Sigmoid colon (tissue), 7 donors: ENCODE measurements around the gene OPA3. TPM values are rescaled to one million over a fixed set of nuclear protein-coding genes. Genes with fewer than 3 reads are reported as not detected.
A peak's percentile ranks its signal among the peaks of the same experiment; 100 is the strongest.

Source experiments
- DNase-seq: peaks from one replicate; pipeline ENCODE4 v3.0.0-alpha.2; 2019
- H3K27ac ChIP-seq, 4 donors: fragments of 200-600 bp; sonication (generic); one replicate each; pipeline ENCODE4 v1.5.1; 2016 to 2019; ENCODE audit warnings: mild to moderate bottlenecking in 1 of 4
- H3K27me3 ChIP-seq, 3 donors: fragments of 200-600 bp; sonication (generic); one replicate each; pipeline ENCODE4 v1.5.1; 2019; ENCODE audit warnings: mild to moderate bottlenecking in 1 of 3
- H3K36me3 ChIP-seq, 4 donors: fragments of 200-600 bp; sonication (generic); one replicate each; pipeline ENCODE4 v1.5.1; 2016 to 2019
- H3K4me1 ChIP-seq, 4 donors: fragments of 200-600 bp; sonication (generic); one replicate each; pipeline ENCODE4 v1.5.1; 2017 to 2019
- H3K4me3 ChIP-seq, 4 donors: fragments of 200-600 bp; sonication (generic); one replicate each; pipeline ENCODE4 v1.5.1; 2017 to 2019; ENCODE audit warnings: mild to moderate bottlenecking in 2 of 4, moderate library complexity in 1 of 4
- H3K9me3 ChIP-seq, 4 donors: fragments of 200-600 bp in 3 of 4; sonication (generic) in 3 of 4; one replicate each; pipeline versions ENCODE4 v1.5.1 to v1.6.1; 2013 to 2019
- CTCF ChIP-seq, 4 experiments: fragments of 450-650 bp in 3 of 4; fragments of 200-600 bp in 1 of 4; IDR thresholded peaks; one replicate each; pipeline ENCODE4 v1.5.1; 2016 to 2019; ENCODE audit warnings: antibody characterized with exemption in 4 of 4, mild to moderate bottlenecking in 3 of 4, moderate library complexity in 2 of 4
- EP300 ChIP-seq, 4 donors: sonication (generic); formaldehyde crosslinking; IDR thresholded peaks; one replicate each; pipeline ENCODE4 v1.6.1; 2017; ENCODE audit warnings: antibody characterized with exemption in 4 of 4
- POLR2A ChIP-seq, 2 donors: fragments of 450-650 bp; IDR thresholded peaks; one replicate each; pipeline ENCODE4 v1.6.1; 2016; ENCODE audit warnings: antibody characterized with exemption in 2 of 2, mild to moderate bottlenecking in 2 of 2, moderate library complexity in 2 of 2
- POLR2AphosphoS5 ChIP-seq, 4 donors: sonication (generic); formaldehyde crosslinking; IDR thresholded peaks; one replicate each; pipeline ENCODE4 v1.6.1; 2017; ENCODE audit warnings: antibody characterized with exemption in 4 of 4
- WGBS, 2 donors: extraction: QIAGEN DNeasy Blood & Tissue Kit; methylation state at CpG; one replicate each; pipeline ENCODE4 v1.1.7; 2013; 5-methylcytosine and 5-hydroxymethylcytosine counted together
- intact Hi-C: fragments of 100-400 bp; cut with DNase I; formaldehyde crosslinking; loops from one replicate; pipeline ENCODE4 v1.15.1; 2023
- polyA plus RNA-seq, 3 donors: library from polyadenylated mRNA; stranded (reverse); fragments of 200-250 nt; gene quantifications; one replicate each; pipeline ENCODE4 v1.2.3, GENCODE V29; 2013
- total RNA-seq, 4 donors: library from RNA; depleted of rRNA; stranded (reverse); fragments of >200 nt; gene quantifications; one replicate each; pipeline ENCODE4 v1.1.0, GENCODE V29; 2016
- donor health status: healthy with polysubstance abuse.
- donor health status: Bipolar disorder and iron deficiency.
- donor health status: healthy.

Gene OPA3
- total and polyA plus RNA-seq, 7 donors, result 3.0 to 11.3 (median 7.2) TPM

DNA sequence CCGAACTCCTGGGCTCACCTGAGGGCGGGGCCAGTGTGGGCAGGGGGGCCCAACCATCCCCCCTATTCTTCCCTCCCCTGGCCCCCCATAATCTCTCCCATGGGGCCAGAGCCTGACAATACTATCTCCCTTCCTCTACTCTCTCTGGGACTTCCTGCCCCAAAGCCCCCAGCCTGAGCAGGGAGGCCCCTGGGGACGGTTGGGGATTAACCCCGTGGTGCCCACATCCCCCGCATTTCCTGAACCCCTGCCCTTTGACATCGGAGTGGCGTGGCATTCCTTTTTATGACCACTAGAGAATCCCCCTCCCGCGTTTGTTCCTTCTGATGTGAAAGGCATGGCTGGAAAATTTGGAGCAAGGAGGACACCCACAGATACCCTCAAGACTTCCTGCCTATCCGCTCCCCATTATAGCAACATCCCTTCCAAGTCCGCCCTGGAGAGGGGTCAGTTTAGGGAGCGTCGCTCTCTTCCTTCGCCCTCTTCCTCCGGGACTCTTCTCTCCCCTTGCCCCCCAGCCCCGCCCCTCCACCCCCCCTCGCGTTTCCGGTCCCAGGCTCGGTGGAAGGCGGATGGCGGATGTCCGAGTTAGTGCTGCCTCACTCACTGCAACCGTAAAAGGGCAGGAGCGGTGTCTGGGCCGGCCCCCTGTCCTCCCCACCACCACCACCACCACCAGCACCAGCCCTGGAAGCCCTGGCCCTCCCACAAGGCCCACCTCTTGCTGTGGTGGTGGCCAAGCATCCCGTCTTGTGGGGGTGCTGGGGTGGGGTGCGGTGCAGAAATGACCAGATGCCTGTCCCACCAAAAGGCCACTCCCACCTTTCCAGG lies 75.5 kb downstream of the OPA3 start:
- H3K9me3 ChIP-seq, result no peaks in the 10 kb centered on the region
- TF ChIP-seq POLR2AphosphoS5 (IDR thresholded peaks at IDR 0.05) (peak; percentile 74 to 96 (median 93)), CTCF (IDR thresholded peaks at IDR 0.05) (peak in 1 of 4 experiments; percentile 35), POLR2A (IDR thresholded peaks at IDR 0.05) (peak; percentile 69 to 83), EP300 (IDR thresholded peaks at IDR 0.05) (no peak)
- 1 to 3% methylated on average over 28 of the region's 28 CpGs for WGBS, 2 donors
- no peaks in the 10 kb centered on the region for H3K36me3 ChIP-seq
- H3K4me3 ChIP-seq, result peak overlapping the region; percentile 83 to 100 (median 100)
- peak; percentile 96 for DNase-seq
- H3K27me3 ChIP-seq, result no peaks in the 10 kb centered on the region
- H3K27ac ChIP-seq, result peak overlapping the region; percentile 94 to 99 (median 98)
- H3K4me1 ChIP-seq, result peaks cover 0 to 51% (median 50%) of the 10 kb centered on the region in 4 donors
- intact Hi-C loops, result loop anchor here (2.0 to 10.0 kb wide), 3 partner anchors 76 to 754 kb away; partner anchors contain the start of genes DMPK and OPA3

DNA sequence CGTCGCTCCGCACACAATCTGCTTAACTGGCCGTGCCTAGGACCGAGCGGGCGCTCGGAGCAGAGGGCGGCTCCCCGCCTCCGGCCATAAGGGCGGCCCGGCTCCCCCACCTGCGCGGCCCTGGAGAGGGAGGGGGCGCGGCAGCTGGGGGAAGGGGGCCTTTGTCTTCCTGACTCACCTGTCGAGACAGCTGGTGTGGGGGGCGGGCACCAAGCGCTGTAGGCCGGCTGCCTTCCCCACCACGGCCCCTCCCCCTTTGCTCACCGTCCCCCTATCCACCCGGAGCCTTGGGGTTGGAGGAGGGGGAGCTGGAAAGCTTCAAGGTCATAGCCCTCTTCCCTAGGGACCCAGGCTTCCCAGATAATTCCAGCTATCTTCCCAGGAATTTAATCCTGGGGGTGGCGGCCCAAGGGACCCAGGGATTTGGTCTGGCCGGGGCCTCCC lies 76.2 kb downstream of the OPA3 start:
- Histone ChIP-seq H3K36me3 (no peaks in the 10 kb centered on the region), H3K27me3 (no peaks in the 10 kb centered on the region), H3K4me3 (peak overlapping the region; percentile 83 to 100 (median 100)), H3K4me1 (peaks cover 0 to 45% (median 44%) of the 10 kb centered on the region in 4 donors), H3K27ac (peak overlapping the region; percentile 94 to 99 (median 98)), H3K9me3 (no peaks in the 10 kb centered on the region)
- intact Hi-C loops, result loop anchor here (2.0 to 10.0 kb wide), 3 partner anchors 76 to 754 kb away; partner anchors contain the start of genes DMPK and OPA3
- 0 to 2% methylated on average over 26 of the region's 26 CpGs for WGBS, 2 donors
- TF ChIP-seq POLR2AphosphoS5 (IDR thresholded peaks at IDR 0.05) (no peak), EP300 (IDR thresholded peaks at IDR 0.05) (no peak), CTCF (IDR thresholded peaks at IDR 0.05) (no peak), POLR2A (IDR thresholded peaks at IDR 0.05) (no peak)
- DNase-seq, result peak; percentile 89

DNA sequence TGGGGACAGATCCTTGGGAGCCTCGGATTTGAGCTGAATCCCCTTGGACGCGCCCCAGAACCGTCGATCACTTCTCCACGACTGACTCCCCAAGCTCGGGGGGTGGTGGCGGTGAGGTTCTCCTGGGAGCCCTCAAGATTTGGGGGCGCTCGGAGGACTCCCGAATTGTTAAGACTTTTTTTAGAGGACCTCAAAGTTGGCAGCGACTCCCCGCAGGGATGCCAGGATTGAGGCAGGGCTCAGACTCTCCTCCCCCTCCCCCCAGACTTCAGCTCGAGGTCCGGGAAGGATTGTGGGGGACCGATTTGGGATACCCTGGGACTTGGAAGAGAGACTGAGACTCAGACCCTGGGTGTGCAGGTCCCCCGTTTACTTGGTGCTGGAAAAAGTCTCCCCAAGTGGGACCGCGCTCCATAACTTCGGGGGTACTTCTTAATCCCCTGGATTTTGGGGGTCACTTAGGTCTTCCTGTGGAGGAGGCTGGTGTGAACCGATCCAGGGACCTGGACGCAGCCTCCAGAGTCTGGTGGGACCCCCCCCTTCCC lies 76.7 kb downstream of the OPA3 start:
- no peak for TF ChIP-seq EP300 (IDR thresholded peaks at IDR 0.05)
- no peak for TF ChIP-seq POLR2A (IDR thresholded peaks at IDR 0.05)
- no peak for TF ChIP-seq POLR2AphosphoS5 (IDR thresholded peaks at IDR 0.05)
- no peak for TF ChIP-seq CTCF (IDR thresholded peaks at IDR 0.05)
- H3K27ac ChIP-seq, result peak overlapping the region; percentile 94 to 99 (median 98)
- H3K4me3 ChIP-seq, result peak overlapping the region; percentile 83 to 100 (median 100)
- H3K9me3 ChIP-seq, result no peaks in the 10 kb centered on the region
- no peaks in the 10 kb centered on the region for H3K27me3 ChIP-seq
- intact Hi-C loops, result loop anchor here (2.0 to 10.0 kb wide), 3 partner anchors 77 to 753 kb away; partner anchors contain the start of genes DMPK and OPA3
- DNase-seq, result peak; percentile 83
- H3K4me1 ChIP-seq, result peaks cover 0 to 41% (median 40%) of the 10 kb centered on the region in 4 donors
- no peaks in the 10 kb centered on the region for H3K36me3 ChIP-seq
- WGBS, 2 donors, result 0 to 1% methylated on average over 22 of the region's 22 CpGs

- peak within 1 kb of the TSS; percentile 83 to 100 (median 100) for H3K4me3 ChIP-seq
- WGBS, 2 donors, result 1% methylated on average over 65 of the region's 65 CpGs
- intact Hi-C loops, result loop anchor here (10.0 kb wide), 2 partner anchors 278 to 752 kb away; partner anchors contain the start of gene DMPK
Observed at GRCh38 chr19:45506989-45507871, 77.4 kb downstream of the OPA3 start, which contains the start of gene VASP. Gene VASP, plus strand, starts transcription at chr19:45507479. Its CDS starts 293 bp downstream, at chr19:45507772.

More at GRCh38 chr19:45506989-45507871, 77.4 kb downstream of the OPA3 start, which contains the start of gene VASP:
- H3K4me1 ChIP-seq, result peaks cover 0 to 34% (median 32%) of the 10 kb centered on the region in 4 donors
- H3K27ac ChIP-seq, result peak within 1 kb of the TSS; percentile 94 to 99 (median 98)
- TF ChIP-seq EP300 (IDR thresholded peaks at IDR 0.05), result peak in 1 of 4 donors; percentile 85
- peak; percentile 96 to 98 for TF ChIP-seq POLR2A (IDR thresholded peaks at IDR 0.05)
- peak; percentile 97 to 99 (median 99) for TF ChIP-seq POLR2AphosphoS5 (IDR thresholded peaks at IDR 0.05)
- TF ChIP-seq CTCF (IDR thresholded peaks at IDR 0.05), result no peak
- H3K27me3 ChIP-seq, result no peaks in the 10 kb centered on the region
- no peaks in the 10 kb centered on the region for H3K36me3 ChIP-seq
- DNase-seq, result peak; percentile 95
- no peaks in the 10 kb centered on the region for H3K9me3 ChIP-seq
